ENCODE measurements around the gene C3orf52.

GRCh38 chr3:112149136-112149535 lies 62.9 kb downstream of the C3orf52 start:
- TF ChIP-seq CTCF (IDR thresholded peaks at IDR 0.05) (no peak), POLR2A (IDR thresholded peaks at IDR 0.05) (no peak)
